Subcutaneous adipose tissue (tissue), 4 donors: ENCODE data around the gene CD244. TPM values are rescaled to one million over a fixed set of nuclear protein-coding genes. Genes with fewer than 3 reads are reported as not detected.

Experiments
- total RNA-seq, 4 donors: library from RNA; depleted of rRNA; stranded (reverse); fragments of >200 nt; gene quantifications; one replicate each; pipeline ENCODE4 v1.1.0, GENCODE V29; 2016
- TF ChIP-seq, protein P1 (sequence below): fragments of 450-650 bp; IDR thresholded peaks from one replicate; pipeline ENCODE4 v1.5.1; 2016; ENCODE audit warnings: low read depth, mild to moderate bottlenecking, control low read depth, antibody characterized with exemption, moderate library complexity

CD244 gene
- total RNA-seq: 1 to 10 TPM in 1 of 4 donors, under 1 TPM in 1, not detected in 2; 0.88 to 3.2 TPM

GRCh38 chr1:160862203-160863060 is at the start of gene CD244:
TSS of gene CD244 (minus strand) at chr1:160862887. CDS start at chr1:160862677, 210 bp downstream.
- TF ChIP-seq, protein P1, sequence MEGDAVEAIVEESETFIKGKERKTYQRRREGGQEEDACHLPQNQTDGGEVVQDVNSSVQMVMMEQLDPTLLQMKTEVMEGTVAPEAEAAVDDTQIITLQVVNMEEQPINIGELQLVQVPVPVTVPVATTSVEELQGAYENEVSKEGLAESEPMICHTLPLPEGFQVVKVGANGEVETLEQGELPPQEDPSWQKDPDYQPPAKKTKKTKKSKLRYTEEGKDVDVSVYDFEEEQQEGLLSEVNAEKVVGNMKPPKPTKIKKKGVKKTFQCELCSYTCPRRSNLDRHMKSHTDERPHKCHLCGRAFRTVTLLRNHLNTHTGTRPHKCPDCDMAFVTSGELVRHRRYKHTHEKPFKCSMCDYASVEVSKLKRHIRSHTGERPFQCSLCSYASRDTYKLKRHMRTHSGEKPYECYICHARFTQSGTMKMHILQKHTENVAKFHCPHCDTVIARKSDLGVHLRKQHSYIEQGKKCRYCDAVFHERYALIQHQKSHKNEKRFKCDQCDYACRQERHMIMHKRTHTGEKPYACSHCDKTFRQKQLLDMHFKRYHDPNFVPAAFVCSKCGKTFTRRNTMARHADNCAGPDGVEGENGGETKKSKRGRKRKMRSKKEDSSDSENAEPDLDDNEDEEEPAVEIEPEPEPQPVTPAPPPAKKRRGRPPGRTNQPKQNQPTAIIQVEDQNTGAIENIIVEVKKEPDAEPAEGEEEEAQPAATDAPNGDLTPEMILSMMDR: no peak

GRCh38 chr1:160911925-160912324 is 49.2 kb upstream of the CD244 start:
- TF ChIP-seq, protein P1: no peak

- TF ChIP-seq, protein P1: no peak
These were observed 48.8 kb upstream of the CD244 start for GRCh38 chr1:160911441-160911840.

- TF ChIP-seq, protein P1: no peak
These were observed 47.6 kb upstream of the CD244 start for GRCh38 chr1:160910170-160910750.

- TF ChIP-seq, protein P1: no peak
These were observed 45.3 kb upstream of the CD244 start for GRCh38 chr1:160907976-160908375.

DNA sequence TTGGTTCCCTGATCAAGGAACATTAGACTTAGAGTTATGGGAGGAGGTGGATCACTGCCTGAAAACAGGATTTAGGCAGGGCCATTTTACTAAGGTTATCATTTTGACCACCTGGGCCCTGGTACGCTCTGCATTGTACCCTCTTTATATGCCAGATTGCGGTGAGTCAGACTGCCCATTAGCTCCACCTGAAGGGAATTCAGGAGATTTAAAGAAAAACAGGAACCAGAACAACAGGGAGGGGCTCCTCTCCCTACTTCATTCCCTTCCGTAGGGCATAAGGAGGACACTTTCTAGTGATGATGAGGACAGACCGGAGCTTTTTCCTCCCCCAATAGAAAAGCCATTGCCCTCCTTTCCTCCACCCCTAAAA is 42.9 kb upstream of the CD244 start:
- TF ChIP-seq, protein P1: no peak

- TF ChIP-seq, protein P1: no peak
These were observed 42.3 kb upstream of the CD244 start for GRCh38 chr1:160904783-160905616.
